ENCODE data around the gene MYO10.

DNA sequence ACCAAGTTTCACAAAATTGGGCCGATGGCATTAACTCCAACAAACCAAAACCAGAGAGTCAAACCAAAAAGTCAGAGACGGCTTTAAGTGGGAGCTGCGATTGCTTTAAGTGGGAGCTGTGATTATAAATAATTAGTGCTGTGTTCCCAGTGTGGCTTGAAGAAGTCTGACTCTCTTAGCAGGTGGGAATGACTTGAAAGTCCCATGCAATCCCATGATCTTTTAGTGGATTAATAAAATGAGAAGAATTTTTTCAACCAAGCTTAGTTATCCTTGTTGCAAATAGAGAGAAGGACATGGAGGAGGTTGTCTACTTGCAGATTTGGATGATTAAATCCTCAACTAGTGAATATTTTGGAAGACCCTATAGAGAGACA, 68.5 kb downstream of the MYO10 start:
- TF ChIP-seq EZH2 (IDR thresholded peaks at IDR 0.05; ENCODE audit: borderline replicate concordance, low read depth, low read length, severe bottlenecking) = no peak
- TF ChIP-seq, protein P1, sequence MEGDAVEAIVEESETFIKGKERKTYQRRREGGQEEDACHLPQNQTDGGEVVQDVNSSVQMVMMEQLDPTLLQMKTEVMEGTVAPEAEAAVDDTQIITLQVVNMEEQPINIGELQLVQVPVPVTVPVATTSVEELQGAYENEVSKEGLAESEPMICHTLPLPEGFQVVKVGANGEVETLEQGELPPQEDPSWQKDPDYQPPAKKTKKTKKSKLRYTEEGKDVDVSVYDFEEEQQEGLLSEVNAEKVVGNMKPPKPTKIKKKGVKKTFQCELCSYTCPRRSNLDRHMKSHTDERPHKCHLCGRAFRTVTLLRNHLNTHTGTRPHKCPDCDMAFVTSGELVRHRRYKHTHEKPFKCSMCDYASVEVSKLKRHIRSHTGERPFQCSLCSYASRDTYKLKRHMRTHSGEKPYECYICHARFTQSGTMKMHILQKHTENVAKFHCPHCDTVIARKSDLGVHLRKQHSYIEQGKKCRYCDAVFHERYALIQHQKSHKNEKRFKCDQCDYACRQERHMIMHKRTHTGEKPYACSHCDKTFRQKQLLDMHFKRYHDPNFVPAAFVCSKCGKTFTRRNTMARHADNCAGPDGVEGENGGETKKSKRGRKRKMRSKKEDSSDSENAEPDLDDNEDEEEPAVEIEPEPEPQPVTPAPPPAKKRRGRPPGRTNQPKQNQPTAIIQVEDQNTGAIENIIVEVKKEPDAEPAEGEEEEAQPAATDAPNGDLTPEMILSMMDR (IDR thresholded peaks at IDR 0.05; ENCODE audit: borderline replicate concordance, extremely low read depth, low read length, poor library complexity, severe bottlenecking) = no peak
